Cardiac muscle cell (in vitro differentiated cells and primary cell): ENCODE data around the gene SNX20. TPM values are rescaled to one million over a fixed set of nuclear protein-coding genes. Genes with fewer than 3 reads are reported as not detected.

Experiments
- DNase-seq, 2 donors: peaks; one replicate each; pipeline versions ENCODE4 v3.0.0 to v3.0.0-alpha.2; 2010 to 2017; ENCODE audit warnings: low read depth in 1 of 2, low spot score in 1 of 2
- H3K27ac ChIP-seq: fragments of 200-600 bp; sonication (generic); 2 replicates; pipeline ENCODE4 v1.5.1; 2016
- H3K27me3 ChIP-seq: fragments of 200-600 bp; sonication (generic); 2 replicates; pipeline ENCODE4 v1.6.0; 2016; ENCODE audit warnings: control low read depth
- H3K36me3 ChIP-seq: fragments of 200-600 bp; sonication (generic); 2 replicates; pipeline ENCODE4 v1.5.1; 2016; ENCODE audit warnings: control low read depth
- H3K4me1 ChIP-seq: fragments of 200-600 bp; sonication (generic); 2 replicates; pipeline ENCODE4 v1.8.1; 2017; ENCODE audit warnings: low read depth, mild to moderate bottlenecking, mixed run types
- H3K4me3 ChIP-seq: fragments of 200-600 bp; sonication (generic); 2 replicates; pipeline ENCODE4 v1.5.1; 2016; ENCODE audit warnings: mild to moderate bottlenecking
- H3K9me3 ChIP-seq: fragments of 200-600 bp; sonication (generic); 2 replicates; pipeline ENCODE4 v1.5.1; 2017; ENCODE audit warnings: low read depth, mild to moderate bottlenecking, control low read depth
- polyA plus RNA-seq: library from polyadenylated mRNA; unstranded; fragments of >200 nt; fragmentation: Nextera tagmentation; extraction: Ambion mirVana; gene quantifications from 2 replicates; pipeline ENCODE4 v1.2.1, GENCODE V29; 2016
- total RNA-seq: library from RNA; depleted of rRNA; stranded (reverse); fragments of >200 nt; gene quantifications from 2 replicates; pipeline ENCODE4 v1.2.3, GENCODE V29; 2016
- TF ChIP-seq, protein P1 (sequence below): IDR thresholded peaks from 2 replicates; pipeline ENCODE4 v1.5.1; 2012; ENCODE audit warnings: low read depth, mild to moderate bottlenecking, low read length

The SNX20 gene
- total and polyA plus RNA-seq, 2 experiments from 2014 or later: not detected

DNA sequence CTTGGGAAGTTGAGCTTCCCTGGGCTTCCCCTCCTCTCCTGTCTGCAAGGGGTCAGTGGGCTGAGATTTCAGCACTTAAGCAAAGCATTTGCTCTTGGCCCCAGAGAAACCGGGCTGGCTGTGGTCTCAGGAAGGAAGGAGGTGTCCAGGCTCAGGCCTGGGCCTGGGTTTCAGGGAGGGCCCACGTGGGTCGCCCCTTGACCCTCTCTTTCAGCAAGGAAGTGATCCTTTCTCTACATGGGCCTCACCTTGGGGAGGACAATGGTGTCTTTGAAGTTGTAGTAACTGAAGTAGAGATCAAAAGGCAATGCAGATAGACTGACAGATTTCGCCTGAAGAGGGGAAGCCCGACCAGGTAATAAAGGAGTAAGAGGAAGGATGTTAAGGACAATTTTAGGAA is 15.0 kb upstream of the SNX20 start:
- no peak for DNase-seq
- TF ChIP-seq, protein P1, sequence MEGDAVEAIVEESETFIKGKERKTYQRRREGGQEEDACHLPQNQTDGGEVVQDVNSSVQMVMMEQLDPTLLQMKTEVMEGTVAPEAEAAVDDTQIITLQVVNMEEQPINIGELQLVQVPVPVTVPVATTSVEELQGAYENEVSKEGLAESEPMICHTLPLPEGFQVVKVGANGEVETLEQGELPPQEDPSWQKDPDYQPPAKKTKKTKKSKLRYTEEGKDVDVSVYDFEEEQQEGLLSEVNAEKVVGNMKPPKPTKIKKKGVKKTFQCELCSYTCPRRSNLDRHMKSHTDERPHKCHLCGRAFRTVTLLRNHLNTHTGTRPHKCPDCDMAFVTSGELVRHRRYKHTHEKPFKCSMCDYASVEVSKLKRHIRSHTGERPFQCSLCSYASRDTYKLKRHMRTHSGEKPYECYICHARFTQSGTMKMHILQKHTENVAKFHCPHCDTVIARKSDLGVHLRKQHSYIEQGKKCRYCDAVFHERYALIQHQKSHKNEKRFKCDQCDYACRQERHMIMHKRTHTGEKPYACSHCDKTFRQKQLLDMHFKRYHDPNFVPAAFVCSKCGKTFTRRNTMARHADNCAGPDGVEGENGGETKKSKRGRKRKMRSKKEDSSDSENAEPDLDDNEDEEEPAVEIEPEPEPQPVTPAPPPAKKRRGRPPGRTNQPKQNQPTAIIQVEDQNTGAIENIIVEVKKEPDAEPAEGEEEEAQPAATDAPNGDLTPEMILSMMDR: no peak
- peaks cover 37% of the 10 kb centered on the region for H3K27me3 ChIP-seq
- H3K36me3 ChIP-seq: no peaks in the 10 kb centered on the region
- H3K4me3 ChIP-seq: no peak overlapping the region
- no peaks in the 10 kb centered on the region for H3K9me3 ChIP-seq
- no peaks in the 10 kb centered on the region for H3K4me1 ChIP-seq
- H3K27ac ChIP-seq: no peak overlapping the region

DNA sequence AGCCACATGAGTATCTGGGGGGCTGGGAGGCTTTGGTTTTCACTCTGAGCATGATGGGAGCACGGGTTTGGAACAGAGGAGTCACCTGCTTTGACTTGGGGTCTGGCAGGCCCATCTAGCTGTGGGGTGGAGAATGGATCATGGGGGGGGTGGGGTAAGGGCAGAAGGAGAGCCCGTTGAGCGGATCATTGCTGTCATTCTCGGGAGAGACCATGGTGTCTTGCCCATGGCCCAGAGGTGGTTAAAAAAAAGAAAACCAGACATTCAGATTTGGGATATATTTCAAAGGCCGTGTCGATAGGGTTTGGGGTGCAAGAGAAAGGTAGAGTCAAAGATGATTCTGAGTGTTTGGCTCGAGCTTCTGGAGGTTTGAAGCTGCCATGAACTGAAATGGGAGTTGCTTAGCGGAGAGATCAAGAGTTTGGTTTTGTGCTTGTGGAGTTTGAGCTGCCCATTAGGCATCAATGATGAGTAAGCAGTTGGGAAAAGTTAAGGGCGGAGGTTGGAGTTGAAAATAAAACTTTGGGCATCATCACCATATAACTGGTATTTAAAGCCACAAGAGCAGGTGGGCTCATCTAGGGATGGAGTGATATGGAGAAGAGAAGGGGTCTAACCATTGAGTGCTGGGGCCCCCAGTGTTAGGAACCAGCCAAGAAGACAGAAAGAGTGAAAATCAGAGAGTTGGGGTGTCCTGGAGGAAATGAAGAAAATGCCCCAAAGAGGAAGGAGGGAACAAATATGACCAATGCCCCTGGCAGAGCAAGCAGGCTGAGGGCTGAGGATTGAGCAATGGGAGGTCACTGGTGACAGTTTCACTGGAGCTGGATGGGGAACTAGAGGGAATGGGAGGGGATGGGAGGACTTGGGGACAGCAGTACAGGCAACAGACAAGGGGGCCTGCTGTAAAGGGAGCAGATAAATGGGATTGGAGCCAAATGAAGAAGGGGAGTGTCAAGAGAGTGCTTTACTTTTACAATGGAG is 14.2 kb upstream of the SNX20 start:
- Histone ChIP-seq H3K27ac (no peak overlapping the region), H3K36me3 (no peaks in the 10 kb centered on the region), H3K27me3 (peaks cover 40% of the 10 kb centered on the region), H3K4me3 (no peak overlapping the region), H3K4me1 (no peaks in the 10 kb centered on the region), H3K9me3 (no peaks in the 10 kb centered on the region)
- no peak for DNase-seq
- TF ChIP-seq, protein P1: no peak

DNA sequence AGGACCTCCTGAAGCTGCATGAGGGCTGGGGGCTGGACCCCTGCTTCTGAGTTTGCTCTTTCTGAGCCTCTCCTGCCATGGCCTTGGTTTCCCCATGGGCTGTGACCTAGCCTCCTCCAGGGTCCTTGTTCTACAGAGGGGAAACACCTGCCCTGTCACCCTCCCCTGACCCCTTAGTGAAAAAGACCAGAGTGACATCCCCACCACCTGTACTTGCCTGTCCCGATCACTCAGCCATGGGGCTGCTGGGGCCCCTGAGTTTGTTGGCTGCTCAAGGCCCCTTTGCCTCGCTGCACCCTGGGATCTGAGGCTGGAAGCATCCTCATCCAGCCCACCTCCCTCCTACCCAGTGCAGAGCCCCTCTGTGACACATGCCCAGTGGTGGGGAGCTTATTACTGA is 13.1 kb upstream of the SNX20 start:
- H3K4me1 ChIP-seq: no peaks in the 10 kb centered on the region
- H3K9me3 ChIP-seq: no peaks in the 10 kb centered on the region
- H3K27ac ChIP-seq: no peak overlapping the region
- no peak overlapping the region for H3K4me3 ChIP-seq
- peaks cover 40% of the 10 kb centered on the region for H3K27me3 ChIP-seq
- no peak for DNase-seq
- TF ChIP-seq, protein P1: no peak
- H3K36me3 ChIP-seq: no peaks in the 10 kb centered on the region

DNA sequence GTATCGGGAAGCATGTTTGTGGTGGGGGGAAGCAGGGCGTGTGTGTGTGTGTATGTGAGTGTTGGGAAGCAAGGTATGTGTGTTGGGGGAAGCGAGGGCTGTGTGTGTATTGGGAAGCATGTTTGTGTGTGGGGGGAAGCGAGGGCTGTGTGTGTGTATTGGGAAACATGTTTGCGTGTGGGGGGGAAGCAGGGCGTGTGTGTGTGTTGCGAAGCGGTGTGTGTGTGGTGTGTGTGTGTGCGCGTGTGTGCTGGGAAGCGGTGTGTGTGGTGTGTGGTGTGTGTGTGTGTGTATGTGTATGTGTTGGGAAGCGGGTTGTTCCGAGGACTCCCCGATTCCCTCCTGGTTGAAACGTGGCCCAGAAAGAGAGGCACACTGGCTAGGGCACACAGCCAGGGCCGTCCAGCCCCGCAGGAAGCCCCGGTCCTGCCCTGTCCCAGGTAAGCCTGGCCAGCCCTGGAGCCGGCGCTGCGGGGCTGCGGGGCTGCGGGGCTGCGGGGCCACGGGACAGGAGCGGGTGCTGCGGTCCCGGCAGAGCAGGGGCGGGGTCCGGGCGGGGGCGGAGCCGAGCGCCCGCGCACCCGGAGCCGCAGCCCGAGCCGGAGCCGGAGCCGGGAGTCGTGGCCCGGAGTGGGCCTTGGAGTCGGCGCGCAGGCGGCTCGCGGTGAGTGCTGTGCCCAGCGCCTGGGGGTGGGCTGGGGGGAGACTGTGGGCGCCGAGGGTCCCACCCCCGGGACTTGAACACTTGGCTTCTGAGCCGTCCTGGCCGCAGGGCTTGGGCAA is 12.1 kb upstream of the SNX20 start, which contains the start of gene NOD2:
NOD2 (plus strand) TSS at position 608 of the 783 bp plus-strand sequence. CDS start 5,890 bp downstream, outside the sequence.
- Histone ChIP-seq H3K4me1 (no peaks in the 10 kb centered on the region), H3K27ac (no peak within 1 kb of the TSS), H3K4me3 (peak within 1 kb of the TSS; percentile 10), H3K9me3 (no peaks in the 10 kb centered on the region), H3K27me3 (peaks cover 40% of the 10 kb centered on the region), H3K36me3 (no peaks in the 10 kb centered on the region)
- DNase-seq: peak; percentile 29 to 32
- TF ChIP-seq, protein P1: no peak

DNA sequence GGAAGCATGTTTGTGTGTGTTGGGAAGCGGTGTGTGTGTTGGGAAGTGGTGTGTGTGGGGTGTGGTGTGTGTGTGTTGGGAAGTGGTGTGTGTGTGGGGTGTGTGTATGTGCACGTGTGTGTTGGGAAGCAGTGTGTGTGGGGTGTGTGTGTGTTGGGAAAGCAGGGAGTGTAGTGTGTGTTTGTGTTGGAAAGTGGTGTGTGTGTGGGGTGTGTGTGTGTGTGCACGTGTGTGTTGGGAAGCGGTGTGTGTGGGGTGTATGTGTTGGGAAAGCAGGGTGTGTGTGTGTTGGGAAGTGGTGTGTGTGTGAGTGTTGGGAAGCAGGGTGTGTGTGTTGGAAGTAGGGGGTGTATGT is 11.5 kb upstream of the SNX20 start:
- H3K4me3 ChIP-seq: no peak overlapping the region
- no peak for DNase-seq
- no peaks in the 10 kb centered on the region for H3K9me3 ChIP-seq
- TF ChIP-seq, protein P1: no peak
- H3K36me3 ChIP-seq: no peaks in the 10 kb centered on the region
- H3K27me3 ChIP-seq: peaks cover 40% of the 10 kb centered on the region
- H3K27ac ChIP-seq: no peak overlapping the region
- no peaks in the 10 kb centered on the region for H3K4me1 ChIP-seq
